ENCODE results near the gene FSTL1. TPM values are rescaled to one million over a fixed set of nuclear protein-coding genes. Genes with fewer than 3 reads are reported as not detected.

Gene FSTL1
- total and polyA plus RNA-seq, 7 experiments from 2014 or later, result 0.05 to 0.58 (median 0.29) TPM; not detected in 3

DNA sequence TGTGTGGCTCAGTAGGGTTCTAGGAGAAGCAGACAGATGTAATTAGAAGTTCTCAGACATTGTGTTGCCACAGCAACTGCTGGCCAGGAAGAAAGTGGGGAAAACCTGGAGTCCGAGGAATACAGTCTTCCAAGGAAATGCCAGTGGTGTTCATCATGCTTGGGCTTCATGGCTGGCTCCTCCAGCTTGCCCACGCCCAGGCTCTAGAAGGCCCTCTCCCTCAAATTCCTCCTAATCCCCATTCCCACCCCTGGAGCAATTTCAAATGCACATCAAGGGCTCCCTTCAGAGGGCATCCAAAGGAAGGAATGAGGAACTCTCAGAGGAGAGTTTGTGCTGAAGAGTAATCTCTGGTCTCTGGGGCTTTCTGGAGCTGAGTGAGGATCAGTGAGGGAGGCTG, 21.9 kb downstream of the FSTL1 start:
- intact Hi-C loops (cut with micrococcal nuclease), result no loop called here
- Mint-ChIP-seq H3K4me1 (no peaks in the 10 kb centered on the region), H3K36me3 (no peaks in the 10 kb centered on the region), H3K27ac (no peak overlapping the region), H3K9me3 (peaks cover 0 to 1% (median 0%) of the 10 kb centered on the region in 11 donors), H3K4me3 (no peak overlapping the region), H3K27me3 (peaks cover 10 to 26% (median 21%) of the 10 kb centered on the region in 5 donors)
- no peak overlapping the region for H3K4me3 ChIP-seq (ENCODE audit: low read length)
- no peak overlapping the region for H3K27ac ChIP-seq (ENCODE audit: low read depth, low read length)
- POLR2A ChIA-PET, result no interaction called here
- H3K4me1 ChIP-seq (ENCODE audit: control insufficient read depth in 2 of 2, insufficient read depth in 2 of 2, low read length in 2 of 2), result no peaks in the 10 kb centered on the region
- H3K9me3 ChIP-seq (ENCODE audit: control insufficient read depth in 2 of 3, low read length in 3 of 3), result no peaks in the 10 kb centered on the region
- ATAC-seq, result no peak
- CTCF ChIA-PET, result no interaction called here
- no peaks in the 10 kb centered on the region for H3K36me3 ChIP-seq (ENCODE audit: control insufficient read depth in 2 of 3, insufficient read depth in 3 of 3, low read length in 3 of 3)
- DNase-seq, result no peak
- no peaks in the 10 kb centered on the region for H3K27me3 ChIP-seq (ENCODE audit: control insufficient read depth in 2 of 2, insufficient read depth in 2 of 2, low read length in 2 of 2)

DNA sequence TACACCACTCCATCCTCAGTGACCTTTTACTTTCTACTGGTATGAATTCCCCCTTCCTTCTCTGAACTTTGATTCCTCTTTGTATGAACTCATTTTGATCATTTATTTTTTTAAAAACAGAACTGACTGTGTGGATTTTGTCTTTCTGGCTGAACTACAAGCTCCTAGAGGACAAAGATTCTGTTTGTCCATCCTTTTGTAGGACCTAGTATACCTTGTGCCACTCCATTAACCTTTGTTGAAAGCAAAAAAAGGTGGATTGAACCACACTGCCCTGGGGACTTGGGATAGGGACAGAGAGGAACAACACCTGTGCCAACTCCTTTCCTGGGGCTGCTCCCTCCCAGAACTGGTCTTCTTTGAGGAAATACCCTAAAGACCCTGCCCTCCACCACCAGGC, 23.6 kb downstream of the FSTL1 start:
- intact Hi-C loops (cut with micrococcal nuclease), result no loop called here
- Mint-ChIP-seq H3K36me3 (no peaks in the 10 kb centered on the region), H3K4me1 (no peaks in the 10 kb centered on the region), H3K27me3 (peaks cover 9 to 20% (median 10%) of the 10 kb centered on the region in 5 donors), H3K9me3 (peaks cover 0 to 1% (median 0%) of the 10 kb centered on the region in 11 donors), H3K27ac (no peak overlapping the region), H3K4me3 (no peak overlapping the region)
- ATAC-seq (no peak), DNase-seq (no peak)
- Histone ChIP-seq H3K27me3 (ENCODE audit: control insufficient read depth in 2 of 2, insufficient read depth in 2 of 2, low read length in 2 of 2) (no peaks in the 10 kb centered on the region), H3K27ac (ENCODE audit: low read depth, low read length) (no peak overlapping the region), H3K9me3 (ENCODE audit: control insufficient read depth in 2 of 3, low read length in 3 of 3) (no peaks in the 10 kb centered on the region), H3K36me3 (ENCODE audit: control insufficient read depth in 2 of 3, insufficient read depth in 3 of 3, low read length in 3 of 3) (no peaks in the 10 kb centered on the region), H3K4me3 (ENCODE audit: low read length) (no peak overlapping the region), H3K4me1 (ENCODE audit: control insufficient read depth in 2 of 2, insufficient read depth in 2 of 2, low read length in 2 of 2) (no peaks in the 10 kb centered on the region)
- CTCF ChIA-PET, result interaction anchor here (1.1 kb wide), 1 partner anchor 10 kb away, joined by 5 read pairs; no protein-coding TSS in a partner anchor
- POLR2A ChIA-PET, result no interaction called here

DNA sequence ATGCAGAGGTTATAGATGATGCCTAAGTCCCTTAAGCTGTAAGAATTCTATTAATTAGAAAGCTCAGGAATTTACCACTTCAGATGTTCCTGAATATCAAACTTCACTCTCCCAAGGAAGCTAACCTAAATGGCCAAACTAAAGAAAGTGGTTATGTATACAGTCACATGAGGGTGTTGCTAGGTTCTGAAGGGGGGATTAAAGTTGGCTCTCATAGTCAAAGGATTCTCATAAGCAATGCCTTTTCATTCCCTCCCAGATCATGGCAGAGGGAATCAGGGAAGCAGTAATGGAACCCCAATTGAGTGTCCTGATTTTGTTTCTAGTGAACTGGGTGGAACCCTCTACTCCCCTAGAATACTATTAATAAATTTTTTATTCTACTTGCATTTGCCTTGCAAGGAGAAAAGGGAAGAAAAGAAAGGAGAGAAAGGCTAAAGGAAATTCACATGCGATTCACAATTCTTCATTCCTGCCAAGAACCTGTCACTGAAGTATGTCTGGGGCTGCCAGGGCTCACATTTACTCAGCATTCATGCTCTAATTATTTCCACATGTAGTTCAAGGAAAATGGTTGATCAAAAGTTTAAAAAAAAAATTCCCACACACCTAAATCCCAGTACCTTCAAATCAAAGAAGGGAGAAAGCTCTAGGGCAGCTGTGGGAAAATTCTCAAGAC, 25.1 kb downstream of the FSTL1 start:
- ChIA-PET POLR2A (no interaction called here), CTCF (no interaction called here)
- no peaks in the 10 kb centered on the region for H3K36me3 Mint-ChIP-seq
- H3K4me3 Mint-ChIP-seq, result no peak overlapping the region
- H3K27me3 ChIP-seq (ENCODE audit: control insufficient read depth in 2 of 2, insufficient read depth in 2 of 2, low read length in 2 of 2), result no peaks in the 10 kb centered on the region
- H3K27me3 Mint-ChIP-seq, result peaks cover 5 to 18% (median 10%) of the 10 kb centered on the region in 5 donors
- no peaks in the 10 kb centered on the region for H3K4me1 Mint-ChIP-seq
- H3K27ac Mint-ChIP-seq, result no peak overlapping the region
- H3K27ac ChIP-seq (ENCODE audit: low read depth, low read length), result no peak overlapping the region
- H3K4me3 ChIP-seq (ENCODE audit: low read length), result no peak overlapping the region
- intact Hi-C loops (cut with micrococcal nuclease), result no loop called here
- H3K4me1 ChIP-seq (ENCODE audit: control insufficient read depth in 2 of 2, insufficient read depth in 2 of 2, low read length in 2 of 2), result no peaks in the 10 kb centered on the region
- DNase-seq (no peak), ATAC-seq (no peak)
- H3K36me3 ChIP-seq (ENCODE audit: control insufficient read depth in 2 of 3, insufficient read depth in 3 of 3, low read length in 3 of 3), result no peaks in the 10 kb centered on the region
- no peaks in the 10 kb centered on the region for H3K9me3 ChIP-seq (ENCODE audit: control insufficient read depth in 2 of 3, low read length in 3 of 3)
- peaks cover 0 to 1% (median 0%) of the 10 kb centered on the region in 11 donors for H3K9me3 Mint-ChIP-seq

DNA sequence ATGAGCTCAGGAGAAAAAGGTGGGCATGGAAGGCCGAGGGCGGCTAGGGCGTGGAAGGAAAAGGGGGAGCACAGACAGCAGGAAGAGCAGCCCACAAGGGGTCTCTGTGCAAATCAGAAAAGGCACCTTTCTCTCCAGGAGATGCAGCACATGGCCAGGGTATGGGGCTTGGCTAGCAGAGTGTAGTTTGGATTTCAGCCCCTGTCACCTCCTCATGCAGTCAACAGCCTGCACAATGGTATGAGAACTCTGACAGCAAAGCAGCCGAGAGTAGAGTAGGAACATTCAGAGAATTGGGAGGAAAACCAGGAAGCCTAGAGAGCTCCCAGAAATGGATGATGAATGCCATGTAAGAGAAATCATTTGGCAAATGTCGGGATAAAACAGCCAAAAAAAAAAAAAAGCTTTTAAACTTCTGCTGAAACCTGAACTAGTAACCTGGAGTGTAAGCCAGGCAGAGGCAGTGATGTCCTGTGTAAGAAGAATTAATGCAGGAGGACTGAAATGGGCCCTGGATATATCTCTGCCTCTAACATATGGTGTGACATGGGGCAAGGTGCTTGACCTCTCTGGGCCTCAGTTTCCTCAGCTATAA, 25.7 kb downstream of the FSTL1 start:
- no peak for DNase-seq
- no peak for ATAC-seq

DNA sequence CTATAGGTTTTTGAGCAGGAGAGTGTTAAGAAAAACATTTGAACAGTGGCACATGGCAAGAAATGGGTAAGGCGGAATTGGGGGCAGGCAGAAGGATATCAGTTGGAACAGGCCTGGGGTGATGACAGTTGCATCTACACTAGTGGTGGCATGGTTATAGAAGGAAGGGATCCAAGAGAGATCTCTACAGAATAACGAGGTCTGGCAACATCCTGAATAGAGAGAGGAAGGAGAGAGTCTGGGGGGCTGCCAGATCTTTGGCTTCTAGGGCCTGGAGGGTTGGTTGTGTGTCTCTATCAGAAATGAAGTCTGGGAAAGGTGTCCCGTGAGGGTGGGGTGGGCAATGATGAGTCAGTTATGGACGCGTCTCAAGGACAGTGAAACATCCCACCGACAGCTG, 26.3 kb downstream of the FSTL1 start:
- H3K9me3 ChIP-seq (ENCODE audit: control insufficient read depth in 2 of 3, low read length in 3 of 3), result no peaks in the 10 kb centered on the region
- peaks cover 5 to 18% (median 10%) of the 10 kb centered on the region in 5 donors for H3K27me3 Mint-ChIP-seq
- ATAC-seq, result no peak
- H3K4me3 Mint-ChIP-seq, result no peak overlapping the region
- ChIA-PET CTCF (no interaction called here), POLR2A (no interaction called here)
- peaks cover 0 to 1% (median 0%) of the 10 kb centered on the region in 11 donors for H3K9me3 Mint-ChIP-seq
- H3K27ac Mint-ChIP-seq, result no peak overlapping the region
- no peaks in the 10 kb centered on the region for H3K4me1 Mint-ChIP-seq
- no peaks in the 10 kb centered on the region for H3K27me3 ChIP-seq (ENCODE audit: control insufficient read depth in 2 of 2, insufficient read depth in 2 of 2, low read length in 2 of 2)
- H3K4me1 ChIP-seq (ENCODE audit: control insufficient read depth in 2 of 2, insufficient read depth in 2 of 2, low read length in 2 of 2), result no peaks in the 10 kb centered on the region
- intact Hi-C loops (cut with micrococcal nuclease), result no loop called here
- H3K4me3 ChIP-seq (ENCODE audit: low read length), result no peak overlapping the region
- no peak overlapping the region for H3K27ac ChIP-seq (ENCODE audit: low read depth, low read length)
- no peaks in the 10 kb centered on the region for H3K36me3 ChIP-seq (ENCODE audit: control insufficient read depth in 2 of 3, insufficient read depth in 3 of 3, low read length in 3 of 3)
- DNase-seq, result no peak
- no peaks in the 10 kb centered on the region for H3K36me3 Mint-ChIP-seq

More for the DNA sequence above, 25.7 kb downstream of the FSTL1 start:
- Mint-ChIP-seq H3K4me3 (no peak overlapping the region), H3K4me1 (no peaks in the 10 kb centered on the region), H3K9me3 (peaks cover 0 to 1% (median 0%) of the 10 kb centered on the region in 11 donors), H3K27me3 (peaks cover 5 to 18% (median 10%) of the 10 kb centered on the region in 5 donors), H3K27ac (no peak overlapping the region), H3K36me3 (no peaks in the 10 kb centered on the region)
- Histone ChIP-seq H3K27me3 (ENCODE audit: control insufficient read depth in 2 of 2, insufficient read depth in 2 of 2, low read length in 2 of 2) (no peaks in the 10 kb centered on the region), H3K9me3 (ENCODE audit: control insufficient read depth in 2 of 3, low read length in 3 of 3) (no peaks in the 10 kb centered on the region), H3K4me1 (ENCODE audit: control insufficient read depth in 2 of 2, insufficient read depth in 2 of 2, low read length in 2 of 2) (no peaks in the 10 kb centered on the region), H3K4me3 (ENCODE audit: low read length) (no peak overlapping the region), H3K36me3 (ENCODE audit: control insufficient read depth in 2 of 3, insufficient read depth in 3 of 3, low read length in 3 of 3) (no peaks in the 10 kb centered on the region), H3K27ac (ENCODE audit: low read depth, low read length) (no peak overlapping the region)
- POLR2A ChIA-PET, result no interaction called here
- CTCF ChIA-PET, result no interaction called here
- intact Hi-C loops (cut with micrococcal nuclease), result no loop called here

DNA sequence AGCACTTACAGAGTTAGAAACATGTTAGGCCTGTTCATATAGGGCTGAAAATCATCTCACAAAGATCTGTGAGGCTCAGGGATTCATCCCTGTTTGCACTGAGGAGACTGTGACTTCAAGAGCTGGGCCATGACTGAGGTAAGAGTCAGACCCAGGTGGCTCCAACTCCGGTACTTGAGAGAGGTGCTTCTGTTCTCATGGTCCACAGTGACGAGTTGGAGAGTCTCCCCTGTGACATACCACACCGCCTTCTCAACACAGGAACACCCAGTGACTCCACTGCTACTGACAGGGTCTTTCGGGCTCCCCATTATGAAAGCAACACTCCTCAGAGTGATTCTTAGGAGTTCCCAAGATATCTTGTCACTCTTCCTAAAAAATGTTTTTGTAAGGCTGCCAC, 27.4 kb downstream of the FSTL1 start:
- no peak overlapping the region for H3K27ac Mint-ChIP-seq
- DNase-seq (no peak), ATAC-seq (no peak)
- POLR2A ChIA-PET, result no interaction called here
- Histone ChIP-seq H3K4me1 (ENCODE audit: control insufficient read depth in 2 of 2, insufficient read depth in 2 of 2, low read length in 2 of 2) (no peaks in the 10 kb centered on the region), H3K27me3 (ENCODE audit: control insufficient read depth in 2 of 2, insufficient read depth in 2 of 2, low read length in 2 of 2) (no peaks in the 10 kb centered on the region), H3K9me3 (ENCODE audit: control insufficient read depth in 2 of 3, low read length in 3 of 3) (no peaks in the 10 kb centered on the region), H3K36me3 (ENCODE audit: control insufficient read depth in 2 of 3, insufficient read depth in 3 of 3, low read length in 3 of 3) (no peaks in the 10 kb centered on the region), H3K27ac (ENCODE audit: low read depth, low read length) (no peak overlapping the region), H3K4me3 (ENCODE audit: low read length) (no peak overlapping the region)
- no peaks in the 10 kb centered on the region for H3K36me3 Mint-ChIP-seq
- H3K4me3 Mint-ChIP-seq, result no peak overlapping the region
- H3K9me3 Mint-ChIP-seq, result peaks cover 0 to 1% (median 0%) of the 10 kb centered on the region in 11 donors
- H3K27me3 Mint-ChIP-seq, result peaks cover 5 to 20% (median 13%) of the 10 kb centered on the region in 5 donors
- CTCF ChIA-PET, result no interaction called here
- intact Hi-C loops (cut with micrococcal nuclease), result no loop called here
- H3K4me1 Mint-ChIP-seq, result peaks cover 5 to 8% (median 5%) of the 10 kb centered on the region in 7 donors

DNA sequence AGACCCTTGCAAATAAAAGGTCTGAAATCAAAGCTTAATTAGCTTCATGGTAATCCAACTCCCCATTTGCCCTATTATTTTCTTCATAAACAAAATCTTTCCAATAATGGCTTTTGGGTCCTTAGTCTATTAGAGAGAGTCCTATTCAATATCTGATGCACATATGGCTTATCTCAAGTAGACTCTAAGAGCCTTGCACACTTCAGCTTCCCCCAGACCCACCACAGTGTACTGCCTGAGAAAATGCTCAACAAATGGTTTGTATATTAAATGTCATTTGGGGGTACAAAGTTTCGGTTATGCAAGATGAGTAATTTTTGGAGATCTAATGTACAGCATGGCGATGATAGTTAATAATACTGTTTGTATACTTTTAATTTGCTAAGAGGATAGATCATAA, 28.9 kb downstream of the FSTL1 start:
- H3K36me3 Mint-ChIP-seq, result no peaks in the 10 kb centered on the region
- ATAC-seq (no peak), DNase-seq (no peak)
- ChIA-PET CTCF (interaction anchor here (1.2 kb wide), 1 partner anchor 137 kb away, joined by 7 read pairs; no protein-coding TSS in a partner anchor), POLR2A (no interaction called here)
- no peaks in the 10 kb centered on the region for H3K27me3 ChIP-seq (ENCODE audit: control insufficient read depth in 2 of 2, insufficient read depth in 2 of 2, low read length in 2 of 2)
- no peaks in the 10 kb centered on the region for H3K9me3 ChIP-seq (ENCODE audit: control insufficient read depth in 2 of 3, low read length in 3 of 3)
- H3K36me3 ChIP-seq (ENCODE audit: control insufficient read depth in 2 of 3, insufficient read depth in 3 of 3, low read length in 3 of 3), result no peaks in the 10 kb centered on the region
- no peak overlapping the region for H3K27ac Mint-ChIP-seq
- H3K4me1 Mint-ChIP-seq, result peaks cover 15 to 23% (median 16%) of the 10 kb centered on the region in 7 donors
- no peak overlapping the region for H3K4me3 Mint-ChIP-seq
- peaks cover 0 to 14% (median 9%) of the 10 kb centered on the region in 5 donors for H3K27me3 Mint-ChIP-seq
- peaks cover 0 to 1% (median 0%) of the 10 kb centered on the region in 11 donors for H3K9me3 Mint-ChIP-seq
- intact Hi-C loops (cut with micrococcal nuclease), result no loop called here
- H3K4me1 ChIP-seq (ENCODE audit: control insufficient read depth in 2 of 2, insufficient read depth in 2 of 2, low read length in 2 of 2), result no peaks in the 10 kb centered on the region
- no peak overlapping the region for H3K4me3 ChIP-seq (ENCODE audit: low read length)
- no peak overlapping the region for H3K27ac ChIP-seq (ENCODE audit: low read depth, low read length)

Data from naive thymus-derived CD4-positive, alpha-beta T cell (primary cell).